Stimulated activated CD8-positive, alpha-beta memory T cell treated with anti-CD3 and anti-CD28 coated beads, Interleukin-4, amount 100 ng/mL, for 24 hours (primary cell): Measurements from ENCODE around the gene ULBP1.
"Not testable (repeated sequence)": the region's sequence is repeated elsewhere in the genome, so short reads cannot be mapped to it uniquely, and the experiment has no call there.

Experiments
- DNase-seq: peaks from one replicate; pipeline ENCODE4 v3.0.0-alpha.2; 2020; ENCODE audit warnings: low read depth

The ULBP1 gene

GRCh38 chr6:149953934-149954327, 9.8 kb upstream of the ULBP1 start:
- not testable (repeated sequence) for DNase-seq

DNA sequence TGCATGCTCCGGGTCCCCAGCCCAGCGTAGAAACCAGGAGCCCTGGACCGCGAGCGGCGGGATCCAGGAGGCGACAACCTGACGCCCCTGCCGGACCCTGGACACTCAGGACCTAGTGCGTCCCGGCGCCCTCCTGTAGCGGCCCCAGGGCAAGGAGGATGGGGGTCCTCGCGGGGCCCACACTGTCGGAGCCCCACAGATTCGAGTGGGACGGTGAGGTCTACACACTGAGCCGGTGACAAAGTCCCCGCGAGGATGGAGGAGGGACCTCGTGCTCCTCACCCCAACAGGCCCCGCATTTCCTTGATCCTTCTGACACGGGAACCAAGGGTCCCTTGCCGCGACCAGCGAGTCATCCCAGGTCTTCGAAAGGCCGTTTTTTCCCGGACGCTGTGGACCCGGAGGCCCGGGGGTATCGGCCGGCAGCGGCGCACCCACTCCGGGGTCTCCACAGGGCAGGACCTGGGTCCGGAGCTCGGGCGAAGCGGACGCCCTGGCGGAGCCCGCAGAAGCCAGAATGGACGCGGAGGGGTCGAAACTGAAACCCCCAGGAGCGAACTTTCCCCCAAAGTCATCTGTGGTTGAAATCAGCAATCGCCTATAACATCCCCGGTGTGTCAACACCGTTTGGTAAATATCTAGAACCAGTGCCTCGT, 9.3 kb upstream of the ULBP1 start:
- DNase-seq = not testable (repeated sequence)

GRCh38 chr6:149954984-149955653, 8.6 kb upstream of the ULBP1 start:
- DNase-seq = not testable (repeated sequence)

GRCh38 chr6:149955654-149956317, 8.0 kb upstream of the ULBP1 start:
- DNase-seq = not testable (repeated sequence)

GRCh38 chr6:149958124-149958523, 5.6 kb upstream of the ULBP1 start:
- not testable (repeated sequence) for DNase-seq

DNA sequence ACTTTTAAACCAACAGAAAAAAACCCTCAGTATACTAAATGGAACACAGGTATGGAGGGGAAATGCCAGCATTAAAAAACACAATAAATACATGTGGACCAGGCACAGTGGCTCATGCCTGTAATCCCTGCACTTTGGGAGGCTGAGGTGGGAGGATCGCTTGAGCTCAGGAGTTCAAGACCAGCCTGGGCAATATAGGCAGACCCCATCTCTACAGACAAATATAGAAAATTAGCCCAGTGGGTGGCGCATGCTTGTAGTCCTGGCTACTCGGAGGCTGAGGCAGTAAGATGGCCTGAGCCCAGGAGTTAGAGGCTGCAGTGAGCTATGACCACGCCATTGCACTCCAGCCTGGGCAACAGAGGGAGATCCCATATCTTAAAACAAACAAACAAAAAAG, 3.9 kb upstream of the ULBP1 start:
- not testable (repeated sequence) for DNase-seq

GRCh38 chr6:149960488-149960887, 3.3 kb upstream of the ULBP1 start:
- no peak for DNase-seq

GRCh38 chr6:149961728-149962425, 1.9 kb upstream of the ULBP1 start:
- no peak for DNase-seq

DNA sequence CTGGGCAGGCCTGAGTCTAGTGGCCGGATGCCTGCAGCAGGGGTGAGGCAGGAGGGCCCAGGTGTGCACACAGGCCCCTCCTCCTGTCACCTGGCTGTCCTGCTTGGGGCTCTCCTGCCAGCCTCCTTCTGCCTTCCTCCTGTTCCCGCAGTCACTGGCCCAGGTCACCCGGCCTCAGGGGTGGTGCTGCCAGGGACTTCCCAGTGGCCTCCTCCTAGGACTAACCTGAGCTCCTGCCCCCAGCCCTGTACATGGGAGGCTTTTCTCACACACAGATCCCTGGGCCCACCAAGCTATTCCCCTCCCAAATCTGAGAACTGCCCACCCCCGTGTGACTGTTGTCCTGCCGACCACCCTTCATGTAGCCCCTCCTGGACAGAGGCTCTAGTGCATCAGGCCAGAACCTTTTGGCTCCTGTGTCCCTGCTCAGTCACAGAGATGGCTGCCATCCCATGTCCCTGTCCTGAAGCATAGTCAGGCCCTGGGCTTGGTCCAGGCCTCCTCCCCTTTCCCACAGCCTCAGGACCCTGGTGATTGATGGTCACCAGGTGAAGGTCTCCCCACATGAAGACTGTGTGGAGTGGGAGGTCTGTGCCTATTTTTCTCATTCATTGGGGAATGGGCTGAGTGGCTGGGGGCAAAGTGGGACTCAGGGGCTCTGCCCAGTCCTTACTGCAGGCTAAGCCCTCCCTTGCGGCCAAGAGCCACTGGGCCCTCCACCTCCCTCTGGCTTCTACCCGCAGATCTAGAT, 1.1 kb upstream of the ULBP1 start:
- no peak for DNase-seq

DNA sequence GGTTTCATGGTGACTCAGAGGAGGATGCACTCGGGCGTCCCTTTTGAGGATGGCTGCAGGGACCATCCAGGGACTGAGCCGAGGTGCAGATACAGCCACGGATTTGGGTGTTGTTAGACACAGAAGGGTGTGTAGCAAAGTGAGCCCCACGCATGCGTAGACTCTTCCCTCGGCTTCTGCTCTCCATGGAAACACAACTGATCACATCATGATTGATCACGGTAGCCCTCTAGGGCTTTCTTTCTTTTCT, 606 bp upstream of the ULBP1 start:
- DNase-seq = no peak

- no peak for DNase-seq
These were observed 808 bp downstream of the ULBP1 start for GRCh38 chr6:149964308-149965193.

- no peak for DNase-seq
These were observed 1.7 kb downstream of the ULBP1 start for GRCh38 chr6:149965194-149966020.

DNA sequence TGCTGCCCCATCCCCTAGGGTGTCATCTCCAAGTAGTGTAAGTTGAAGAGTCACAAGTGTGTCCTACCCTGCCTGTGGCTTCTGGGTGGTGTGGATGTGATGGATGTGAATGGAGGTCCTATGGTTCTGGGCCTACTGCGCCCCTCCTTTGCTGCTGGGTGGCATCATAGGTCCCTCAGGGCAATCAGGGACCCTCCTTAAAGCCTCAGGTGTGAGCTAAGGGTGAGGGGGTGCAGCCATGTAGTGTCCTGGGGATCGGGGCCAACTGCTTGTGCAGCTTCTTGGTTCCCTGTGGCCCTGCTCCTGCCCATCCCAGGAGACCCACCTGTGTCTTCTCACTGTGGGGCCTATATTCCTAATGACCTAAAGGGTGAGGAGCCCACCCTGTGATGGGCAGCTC, 2.6 kb downstream of the ULBP1 start:
- not testable (repeated sequence) for DNase-seq

- no peak for DNase-seq
These were observed 3.8 kb downstream of the ULBP1 start for GRCh38 chr6:149967591-149967990.

- not testable (repeated sequence) for DNase-seq
These were observed 4.3 kb downstream of the ULBP1 start for GRCh38 chr6:149967999-149968398.

GRCh38 chr6:149968909-149969308, 5.2 kb downstream of the ULBP1 start:
- DNase-seq = not testable (repeated sequence)

DNA sequence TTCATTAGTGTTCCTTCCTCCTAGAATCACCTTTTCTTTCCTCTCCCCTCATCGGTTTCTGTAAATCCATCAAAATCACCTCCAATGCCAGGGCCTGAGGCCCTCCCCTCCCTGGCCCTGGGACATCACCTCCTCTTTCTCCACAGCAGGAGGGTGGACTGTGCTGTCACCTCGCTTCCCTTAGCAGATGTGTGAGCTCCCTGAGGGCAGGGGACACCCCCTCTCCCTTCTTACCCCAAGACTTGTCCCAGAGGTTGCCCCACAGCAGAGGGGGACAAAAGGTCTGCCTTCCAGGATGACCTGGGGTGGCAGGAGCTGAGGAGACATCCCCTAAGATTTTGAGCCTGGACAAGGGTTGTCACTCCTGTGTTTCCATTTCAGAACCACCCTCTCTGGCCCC, 5.9 kb downstream of the ULBP1 start:
- no peak for DNase-seq

DNA sequence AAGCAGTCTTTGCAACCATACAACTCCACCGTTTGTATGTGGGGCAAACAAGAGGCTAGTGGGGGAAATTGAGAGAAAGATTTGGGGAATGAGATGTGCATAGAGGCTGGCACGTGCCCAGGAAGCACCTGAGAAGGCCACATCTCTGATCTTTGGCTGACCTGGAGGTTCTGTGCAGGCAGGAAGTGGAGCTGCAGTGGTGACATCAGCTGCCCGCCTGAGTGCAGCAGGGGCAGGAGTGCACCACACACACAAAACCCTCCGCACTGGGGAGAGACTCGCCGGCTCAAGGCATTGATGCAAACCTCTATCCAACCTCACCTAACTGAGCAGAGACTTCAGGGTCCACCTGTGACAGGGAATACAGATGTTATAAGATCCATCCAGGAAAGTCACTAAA, 10.7 kb downstream of the ULBP1 start:
- DNase-seq = not testable (repeated sequence)

DNA sequence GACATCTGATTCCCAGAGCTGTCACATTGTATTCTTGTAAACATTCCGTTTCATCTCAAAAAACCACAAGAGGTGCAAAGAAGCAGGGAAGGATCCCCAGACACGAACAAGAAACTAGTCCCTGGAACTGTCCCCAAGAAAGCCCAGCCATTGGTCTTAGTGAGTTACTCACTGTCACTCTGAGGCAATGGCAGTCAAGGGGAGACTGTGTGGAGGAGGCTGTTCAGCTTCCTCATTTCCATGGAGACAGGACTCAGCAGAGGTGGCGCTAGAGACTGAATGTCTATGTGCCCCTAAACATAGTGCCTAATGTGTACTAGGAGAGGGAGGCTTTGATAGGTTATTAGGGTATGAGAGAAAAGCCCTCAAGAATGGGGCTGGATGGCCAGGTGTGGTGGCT, 11.1 kb downstream of the ULBP1 start:
- DNase-seq = no peak

DNA sequence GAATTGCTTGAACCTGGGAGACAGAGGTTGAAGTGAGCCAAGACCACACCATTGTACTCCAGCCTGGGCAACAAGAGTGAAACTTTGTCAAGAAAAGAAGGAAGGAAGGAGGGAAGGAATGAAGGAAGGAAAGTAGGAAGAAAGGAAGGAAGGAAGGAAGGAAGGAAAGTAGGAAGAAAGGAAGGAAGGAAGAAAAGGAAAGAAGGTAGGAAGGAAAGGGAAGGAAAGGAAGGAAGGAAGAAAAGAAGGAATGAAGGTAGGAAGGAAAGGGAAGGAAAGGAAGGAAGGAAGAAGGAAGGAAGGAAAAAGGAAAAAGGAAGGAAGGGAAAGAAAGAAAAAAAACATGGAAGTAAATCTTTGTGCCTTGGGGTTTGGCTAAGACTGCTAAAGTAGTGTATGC, 11.7 kb downstream of the ULBP1 start:
- no peak for DNase-seq
